NCI-H2227 (cell line): ENCODE results near the gene PDCL3.

Experiments
- DNase-seq: peaks from one replicate; lab custom pipeline; 2025; ENCODE audit not compliant: unreplicated experiment; lab: John Stamatoyannopoulos, UW

Gene PDCL3

DNA sequence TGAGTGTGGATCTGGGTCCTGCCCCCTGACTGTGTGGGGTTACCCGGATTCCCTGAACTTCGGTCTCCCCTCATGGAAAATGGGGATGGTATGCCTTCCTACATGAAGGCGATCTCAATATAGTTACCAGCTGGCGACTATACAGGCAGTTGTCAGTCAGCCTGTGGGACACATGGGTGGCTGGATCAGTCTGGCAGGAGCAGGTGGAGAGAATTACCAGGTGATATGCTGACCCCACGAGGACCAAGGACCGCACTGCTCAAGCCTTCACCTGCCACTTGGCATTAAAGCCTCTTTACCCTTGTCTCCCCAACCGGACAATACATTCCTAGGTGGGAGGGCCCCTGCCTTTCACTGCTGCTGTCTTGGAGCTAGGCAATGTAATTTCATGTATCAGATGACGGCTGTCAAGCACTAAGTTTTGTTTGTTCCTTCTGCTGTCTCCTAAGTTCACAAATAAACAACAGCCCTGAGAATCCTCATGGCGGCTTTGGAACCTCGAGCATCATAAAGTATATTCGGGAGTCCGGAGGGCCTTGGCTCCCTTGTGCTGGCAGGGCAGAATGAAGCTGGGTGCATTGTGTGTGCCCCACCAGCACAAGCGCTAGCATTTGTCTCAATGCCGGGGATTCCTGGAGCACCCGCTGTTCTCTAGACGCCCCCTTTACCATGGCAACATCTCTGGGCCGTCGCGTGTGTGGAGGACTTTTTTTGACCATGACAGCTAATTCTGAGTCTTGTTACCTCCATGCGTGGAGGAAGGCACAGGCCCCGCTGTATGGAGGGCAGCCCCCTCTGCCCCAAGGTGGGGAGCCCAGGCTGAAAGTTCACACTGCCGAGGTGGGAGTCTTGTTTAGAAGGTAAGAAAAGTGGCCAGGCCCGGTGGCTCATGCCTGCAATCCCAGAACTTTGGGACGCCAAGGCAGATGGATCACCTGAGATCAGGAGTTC lies 48.6 kb downstream of the PDCL3 start:
- DNase-seq: no peak

- DNase-seq: no peak
Observed at GRCh38 chr2:100612388-100613000, 49.7 kb downstream of the PDCL3 start.

DNA sequence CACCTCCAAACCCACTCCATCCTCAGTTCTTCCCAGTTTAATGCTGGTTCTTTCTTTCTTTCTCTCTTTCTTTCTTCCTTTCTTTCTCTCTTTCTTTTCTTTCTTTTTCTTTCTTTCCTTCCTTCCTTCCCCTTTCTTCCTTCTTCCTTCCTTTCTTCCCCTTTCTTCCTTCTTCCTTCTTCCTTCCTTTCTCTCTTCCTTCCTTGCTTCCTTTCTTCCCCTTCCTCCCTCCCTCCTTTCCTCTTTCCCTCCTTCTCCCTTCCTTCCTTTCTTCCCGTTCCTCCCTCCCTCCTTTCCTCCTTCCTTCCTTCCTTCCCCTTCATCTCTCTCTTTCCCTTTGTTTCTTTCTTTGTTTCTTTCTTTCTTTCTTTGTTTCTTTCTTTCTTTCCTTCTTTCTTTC lies 50.9 kb downstream of the PDCL3 start:
- DNase-seq: no peak

DNA sequence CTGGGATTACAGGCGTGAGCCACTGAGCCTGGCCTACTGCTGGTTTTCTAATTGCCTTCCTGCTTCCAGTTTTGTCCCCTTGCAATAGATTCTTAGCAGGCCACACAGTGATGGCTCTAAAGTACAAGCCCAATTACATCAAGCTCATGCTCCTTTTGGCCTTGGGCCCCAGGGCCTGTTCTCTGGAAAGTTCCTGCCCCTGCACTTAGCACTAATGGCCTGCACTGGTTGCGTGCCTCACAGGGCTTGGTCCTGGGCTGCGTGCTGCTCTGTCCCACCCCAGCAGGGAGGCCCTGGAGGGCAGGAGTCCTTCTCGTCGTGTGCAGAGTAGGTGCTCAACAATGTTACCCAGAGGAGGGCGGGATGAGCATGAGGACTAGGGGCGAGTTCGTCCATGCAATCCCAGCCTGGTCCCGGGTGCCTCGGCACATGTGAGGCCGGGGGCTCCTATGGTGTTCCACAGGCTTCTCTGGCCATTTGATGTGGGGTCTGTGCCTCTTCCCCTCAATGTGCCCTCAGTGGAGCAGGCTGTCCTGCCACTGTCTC lies 51.7 kb downstream of the PDCL3 start:
- DNase-seq: no peak

- no peak for DNase-seq
Observed at GRCh38 chr2:100615471-100615870, 52.7 kb downstream of the PDCL3 start.

GRCh38 chr2:100615886-100616285 lies 53.1 kb downstream of the PDCL3 start:
- no peak for DNase-seq

DNA sequence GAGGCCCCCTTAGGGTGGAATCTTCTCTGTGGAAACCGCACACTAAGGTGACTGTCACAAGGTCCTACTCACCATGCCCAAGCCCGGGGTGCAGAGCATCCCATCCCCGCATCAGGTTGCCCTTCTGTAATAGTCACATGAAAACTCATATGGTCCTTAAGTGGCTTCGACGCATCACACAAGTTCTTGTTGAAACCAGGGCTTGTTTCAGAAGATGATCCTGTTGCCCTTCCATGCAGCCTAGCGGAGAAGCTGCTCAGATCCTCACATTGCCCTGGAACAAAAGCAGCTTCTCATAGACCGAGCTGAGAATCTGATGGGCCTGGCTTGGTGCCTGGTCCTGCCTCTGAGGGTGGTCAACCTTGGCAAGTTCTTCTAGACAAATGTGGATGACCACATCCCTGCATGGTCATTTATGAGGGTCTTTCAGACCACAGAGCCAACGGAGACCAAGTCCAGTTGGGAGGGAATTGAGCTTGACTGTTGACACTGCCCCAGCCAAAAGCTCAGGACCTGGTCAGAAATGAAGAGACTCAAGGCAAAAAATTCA lies 54.1 kb downstream of the PDCL3 start:
- no peak for DNase-seq

GRCh38 chr2:100619951-100620350 lies 57.2 kb downstream of the PDCL3 start:
- no peak for DNase-seq

DNA sequence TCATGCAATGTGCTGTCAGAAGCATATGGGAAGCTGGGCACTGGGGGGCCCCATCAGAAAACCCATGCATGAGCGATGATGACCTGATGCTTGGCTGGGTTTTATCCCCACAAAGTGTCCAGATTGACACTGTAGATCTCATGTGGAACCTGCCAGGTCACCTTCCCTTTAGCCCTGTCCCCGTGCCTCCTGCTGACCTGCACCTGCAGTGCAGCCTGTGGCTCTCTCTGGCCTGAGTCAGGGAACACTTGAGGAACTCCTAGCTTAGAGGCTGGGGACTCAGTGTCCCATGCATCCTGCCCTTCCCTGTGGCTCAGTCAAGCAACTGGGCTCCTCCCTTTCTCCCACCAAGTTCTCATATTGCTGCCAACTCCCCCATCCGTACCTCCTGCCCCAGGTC lies 57.7 kb downstream of the PDCL3 start:
- DNase-seq: no peak

GRCh38 chr2:100621371-100621951 lies 58.7 kb downstream of the PDCL3 start:
- no peak for DNase-seq

- DNase-seq: no peak
Observed at GRCh38 chr2:100623033-100623715, 60.4 kb downstream of the PDCL3 start.

- no peak for DNase-seq
Observed at GRCh38 chr2:100623930-100624329, 61.1 kb downstream of the PDCL3 start.

- no peak for DNase-seq
Observed at GRCh38 chr2:100624536-100624935, 61.7 kb downstream of the PDCL3 start.

- no peak for DNase-seq
Observed at GRCh38 chr2:100625717-100626116, 62.9 kb downstream of the PDCL3 start.
